ENCODE measurements around the gene GARS1.
A peak's percentile ranks its signal among the peaks of the same experiment; 100 is the strongest.
"Not testable (repeated sequence)": the region's sequence is repeated elsewhere in the genome, so short reads cannot be mapped to it uniquely, and the experiment has no call there.

Gene GARS1, protein sequence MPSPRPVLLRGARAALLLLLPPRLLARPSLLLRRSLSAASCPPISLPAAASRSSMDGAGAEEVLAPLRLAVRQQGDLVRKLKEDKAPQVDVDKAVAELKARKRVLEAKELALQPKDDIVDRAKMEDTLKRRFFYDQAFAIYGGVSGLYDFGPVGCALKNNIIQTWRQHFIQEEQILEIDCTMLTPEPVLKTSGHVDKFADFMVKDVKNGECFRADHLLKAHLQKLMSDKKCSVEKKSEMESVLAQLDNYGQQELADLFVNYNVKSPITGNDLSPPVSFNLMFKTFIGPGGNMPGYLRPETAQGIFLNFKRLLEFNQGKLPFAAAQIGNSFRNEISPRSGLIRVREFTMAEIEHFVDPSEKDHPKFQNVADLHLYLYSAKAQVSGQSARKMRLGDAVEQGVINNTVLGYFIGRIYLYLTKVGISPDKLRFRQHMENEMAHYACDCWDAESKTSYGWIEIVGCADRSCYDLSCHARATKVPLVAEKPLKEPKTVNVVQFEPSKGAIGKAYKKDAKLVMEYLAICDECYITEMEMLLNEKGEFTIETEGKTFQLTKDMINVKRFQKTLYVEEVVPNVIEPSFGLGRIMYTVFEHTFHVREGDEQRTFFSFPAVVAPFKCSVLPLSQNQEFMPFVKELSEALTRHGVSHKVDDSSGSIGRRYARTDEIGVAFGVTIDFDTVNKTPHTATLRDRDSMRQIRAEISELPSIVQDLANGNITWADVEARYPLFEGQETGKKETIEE

DNA sequence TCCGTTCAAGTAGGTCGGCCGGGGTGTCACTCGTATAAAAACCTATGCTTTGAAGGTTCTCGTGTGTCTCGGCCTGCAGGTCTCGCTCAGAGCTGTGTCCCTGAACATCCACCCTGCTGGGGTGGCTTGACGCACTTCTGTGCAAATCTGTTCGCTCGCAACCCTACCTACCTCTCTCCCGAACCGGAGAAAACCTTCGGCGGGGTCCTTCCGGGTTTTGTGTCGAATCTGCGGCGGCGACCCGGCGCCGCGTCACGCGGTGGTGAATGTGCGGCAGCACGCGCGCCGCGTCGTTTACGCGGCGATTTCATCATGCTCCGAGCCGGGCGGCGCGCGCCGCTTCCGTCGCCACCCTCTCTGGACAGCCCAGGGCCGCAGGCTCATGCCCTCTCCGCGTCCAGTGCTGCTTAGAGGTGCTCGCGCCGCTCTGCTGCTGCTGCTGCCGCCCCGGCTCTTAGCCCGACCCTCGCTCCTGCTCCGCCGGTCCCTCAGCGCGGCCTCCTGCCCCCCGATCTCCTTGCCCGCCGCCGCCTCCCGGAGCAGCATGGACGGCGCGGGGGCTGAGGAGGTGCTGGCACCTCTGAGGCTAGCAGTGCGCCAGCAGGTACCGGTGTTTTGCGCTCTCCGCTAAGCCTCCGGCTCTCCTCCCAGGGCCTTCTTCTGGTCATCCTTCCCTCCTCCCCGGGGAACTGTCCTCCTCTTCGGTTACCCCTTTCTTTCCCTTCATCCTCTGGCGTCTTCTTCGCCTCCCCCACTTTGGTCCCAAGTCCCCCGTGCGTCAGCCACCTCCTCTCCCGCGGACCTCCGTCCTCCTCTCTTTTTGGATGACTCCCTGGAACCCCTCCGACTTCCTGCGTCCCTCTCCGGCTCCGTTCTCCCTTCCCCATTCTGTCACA is at the start of gene GARS1:
Gene GARS1 (plus strand): TSS at position 339 of the 896 bp plus-strand sequence. CDS start 44 bp downstream, at position 383.
- DNase-seq (ENCODE audit: low read depth) = peak; percentile 84

DNA sequence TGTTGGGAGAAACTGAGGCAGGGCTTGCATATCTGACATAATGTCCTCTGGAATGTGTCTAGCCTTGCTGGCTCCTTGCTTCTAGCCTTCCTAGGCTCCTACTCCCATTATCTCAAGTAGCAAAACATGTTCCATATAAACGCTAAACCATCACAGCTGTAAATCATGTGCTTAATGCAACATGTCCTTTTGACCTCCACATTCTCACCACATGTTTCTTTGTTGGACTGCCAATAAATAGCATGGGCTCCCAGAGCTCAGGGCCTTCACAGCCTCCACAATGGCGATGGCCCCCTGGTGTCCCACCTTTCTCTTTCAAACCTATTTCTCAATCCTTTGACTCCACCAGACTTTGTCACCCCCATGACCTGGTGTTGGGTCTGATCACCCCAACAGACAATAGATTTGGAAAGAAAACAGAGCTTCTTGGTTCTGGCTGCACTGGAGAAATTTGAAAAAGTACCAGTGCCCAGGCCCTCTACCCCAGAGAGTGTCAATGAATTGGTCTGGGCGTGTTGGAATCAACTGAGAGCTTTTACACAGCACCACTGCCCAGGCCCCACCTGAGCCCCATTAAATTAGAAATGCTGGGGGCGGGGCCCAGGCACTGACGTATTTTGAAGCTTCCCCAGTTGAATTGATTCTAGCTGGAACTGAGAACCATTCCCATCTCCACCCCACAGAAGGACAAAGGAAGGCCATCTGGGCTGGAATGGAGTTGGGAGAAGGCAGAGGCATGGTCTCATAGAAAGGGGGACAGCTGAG is 48.7 kb upstream of the GARS1 start:
- no peak for DNase-seq (ENCODE audit: low read depth)

DNA sequence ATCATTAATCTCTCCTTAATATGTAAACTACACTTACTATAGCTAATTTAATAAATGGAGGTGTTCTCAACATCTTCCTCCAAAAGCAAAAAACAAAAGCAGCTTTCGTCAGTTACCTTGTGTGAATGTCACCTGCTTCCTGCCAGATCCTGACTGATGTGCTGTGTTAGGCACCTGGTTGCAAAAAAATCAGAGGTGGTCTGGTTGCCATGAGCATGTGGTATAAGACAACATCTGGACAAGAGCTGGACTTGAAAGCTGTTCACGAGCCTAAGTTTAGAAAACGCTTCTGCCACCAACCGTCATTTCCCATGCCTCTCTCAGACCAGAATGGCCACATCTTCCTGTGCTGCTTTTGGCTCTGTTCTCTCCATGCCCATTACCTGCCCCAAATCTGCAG is 48.1 kb upstream of the GARS1 start:
- DNase-seq (ENCODE audit: low read depth) = no peak

DNA sequence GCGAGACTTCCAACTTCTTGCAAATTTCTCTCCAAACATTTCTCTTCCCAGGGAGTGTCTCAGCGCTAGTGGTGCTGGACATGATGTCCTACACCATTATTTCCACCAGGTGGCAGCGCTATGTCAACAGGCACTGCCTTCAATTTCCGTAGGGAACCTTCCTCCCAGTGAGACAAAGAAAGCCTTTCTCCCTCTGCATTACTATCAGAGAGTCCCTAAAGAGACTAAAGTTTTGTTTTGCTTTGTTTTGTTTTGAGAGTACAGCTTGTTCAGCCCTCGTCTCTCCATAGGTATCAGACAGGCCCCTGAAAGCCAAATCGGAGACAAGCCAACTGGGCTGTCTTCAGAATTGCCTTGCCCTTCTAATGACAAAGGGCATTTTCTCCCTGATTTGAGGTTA is 45.8 kb upstream of the GARS1 start:
- DNase-seq (ENCODE audit: low read depth) = no peak

DNA sequence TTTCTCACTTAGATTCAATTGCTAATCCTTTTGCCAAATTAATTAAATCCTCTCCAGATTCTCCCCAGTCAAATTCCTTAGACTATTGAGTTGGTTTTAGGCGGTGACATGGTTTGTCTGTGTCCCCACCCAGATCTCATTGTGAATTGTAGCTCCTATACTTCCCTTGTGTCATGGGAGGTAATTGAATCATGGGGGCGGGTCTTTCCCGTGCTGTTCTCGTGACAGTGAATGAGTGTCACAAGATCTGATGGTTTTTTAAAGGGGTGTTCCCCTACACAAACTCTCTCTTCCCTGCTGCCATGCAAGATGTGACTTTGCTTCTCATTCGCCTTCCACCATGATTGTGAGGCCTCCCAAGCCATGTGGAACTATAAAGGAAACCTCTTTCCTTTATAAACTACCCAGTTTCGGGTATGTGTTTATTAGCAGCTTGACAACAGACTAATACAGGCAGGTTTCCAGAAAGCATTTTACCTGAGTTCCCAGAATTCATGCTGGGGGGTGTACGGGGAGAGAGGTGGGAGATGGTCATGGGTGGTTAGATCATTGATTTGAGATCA is 44.7 kb upstream of the GARS1 start:
- no peak for DNase-seq (ENCODE audit: low read depth)

DNA sequence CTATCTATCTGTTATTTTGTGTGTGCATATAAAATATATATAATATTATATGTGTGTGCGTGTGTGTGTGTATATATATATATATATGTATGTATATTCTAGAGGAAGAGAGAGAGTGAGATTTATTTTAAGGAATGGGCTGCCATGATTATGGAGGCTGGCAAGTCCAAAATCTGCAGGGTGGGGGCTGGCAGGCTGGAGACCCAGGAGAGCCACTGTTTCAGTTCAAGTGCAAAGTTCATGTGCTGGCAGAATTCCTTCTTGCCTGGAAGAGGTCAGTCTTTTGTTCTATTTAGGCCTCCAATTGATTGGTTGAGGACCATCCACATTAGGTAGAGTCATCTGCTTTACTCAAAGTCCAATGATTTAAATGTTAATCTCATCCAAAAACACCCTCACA is 42.3 kb upstream of the GARS1 start:
- DNase-seq (ENCODE audit: low read depth) = no peak

DNA sequence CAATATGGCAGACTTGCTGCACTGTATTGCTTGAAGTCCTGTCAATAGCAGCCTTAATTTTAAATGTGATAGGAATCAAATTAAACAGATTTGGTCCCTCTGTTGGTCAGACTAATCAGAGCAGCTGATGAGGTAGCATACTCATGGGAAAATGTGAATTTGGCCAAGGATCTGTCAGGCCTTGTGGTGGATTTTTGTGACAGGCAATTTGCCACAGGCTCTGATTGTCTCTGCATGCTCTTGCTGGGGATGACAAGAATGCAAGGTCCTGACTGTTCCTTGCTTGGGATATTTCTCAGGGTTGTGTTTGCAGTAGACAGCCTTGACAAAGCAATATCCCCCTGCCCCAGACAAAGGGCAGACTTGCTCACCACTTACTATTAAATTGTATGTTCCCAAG is 41.5 kb upstream of the GARS1 start:
- DNase-seq (ENCODE audit: low read depth) = no peak

DNA sequence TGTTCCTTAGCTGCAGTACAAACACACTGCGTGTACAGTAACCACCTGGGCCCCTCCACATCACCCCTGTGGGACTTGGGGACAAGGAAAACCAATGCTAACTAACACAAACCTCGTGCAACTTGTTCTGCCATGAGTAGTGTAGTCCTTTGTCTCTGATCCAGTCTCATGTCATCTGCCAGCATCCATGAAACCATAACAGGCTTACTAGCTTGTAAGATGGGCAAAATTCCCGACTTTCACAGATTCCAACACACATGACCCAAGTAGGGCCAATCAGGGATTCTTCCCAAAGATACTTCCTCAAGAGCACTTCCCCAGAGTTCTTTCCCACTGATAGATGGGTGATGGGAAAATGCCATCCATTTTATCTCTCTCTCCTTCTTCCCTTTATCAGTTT is 41.1 kb upstream of the GARS1 start:
- no peak for DNase-seq (ENCODE audit: low read depth)

DNA sequence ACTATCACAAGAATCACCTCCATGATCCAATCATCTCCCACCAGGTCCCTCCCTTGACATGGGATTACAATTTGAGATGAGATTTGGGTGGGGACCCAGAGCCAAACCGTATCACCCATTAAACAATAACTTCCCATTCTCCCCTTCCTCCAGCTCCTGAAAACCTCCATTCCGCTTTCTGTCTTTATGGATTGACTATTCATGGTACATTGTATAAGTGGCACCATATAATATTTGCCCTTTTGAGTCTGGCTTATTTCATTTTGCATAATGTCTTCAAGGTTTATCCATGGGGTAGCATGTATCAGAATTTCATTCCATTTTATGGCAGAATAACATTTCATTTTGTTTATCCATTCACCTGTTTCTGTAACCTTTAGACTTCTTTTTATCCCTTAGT is 39.2 kb upstream of the GARS1 start:
- no peak for DNase-seq (ENCODE audit: low read depth)

DNA sequence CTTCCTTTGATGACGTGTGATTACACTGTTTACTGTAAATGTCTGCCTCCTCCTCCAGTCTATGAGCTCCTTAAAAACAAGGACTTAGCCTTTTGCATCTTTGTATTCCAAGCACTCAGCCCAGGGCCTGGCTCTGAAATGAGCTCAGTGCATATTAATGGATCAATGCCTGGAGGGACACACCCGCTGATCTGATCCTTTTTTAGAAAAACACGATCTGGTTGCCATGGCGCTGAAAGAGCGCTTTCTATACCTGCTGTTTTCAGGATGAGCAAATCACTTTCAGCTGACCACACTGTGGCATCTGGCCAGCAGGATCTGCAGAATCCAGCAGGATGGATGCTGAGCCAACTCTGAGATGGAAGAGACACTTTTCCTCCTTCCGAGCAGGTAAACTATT is 37.8 kb upstream of the GARS1 start:
- no peak for DNase-seq (ENCODE audit: low read depth)

DNA sequence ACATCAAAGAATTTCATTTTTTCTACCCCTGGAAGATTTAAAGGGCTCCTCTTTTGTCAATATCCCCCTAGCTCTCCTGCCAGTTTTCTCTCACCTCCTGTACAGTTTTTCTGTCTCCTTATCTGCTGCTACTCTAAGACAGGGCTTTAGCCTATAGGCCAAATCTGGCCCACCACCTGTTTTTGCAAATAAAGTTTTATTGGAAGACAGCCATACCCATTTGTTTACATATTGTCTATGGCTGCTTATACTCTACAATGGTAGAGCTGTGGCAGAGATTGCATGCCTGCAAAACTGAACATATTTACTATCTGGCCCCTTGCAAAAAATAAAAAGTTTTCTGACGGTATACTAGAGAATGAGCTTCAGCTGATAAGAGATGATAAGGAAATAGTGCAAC is 37.4 kb upstream of the GARS1 start:
- no peak for DNase-seq (ENCODE audit: low read depth)

DNA sequence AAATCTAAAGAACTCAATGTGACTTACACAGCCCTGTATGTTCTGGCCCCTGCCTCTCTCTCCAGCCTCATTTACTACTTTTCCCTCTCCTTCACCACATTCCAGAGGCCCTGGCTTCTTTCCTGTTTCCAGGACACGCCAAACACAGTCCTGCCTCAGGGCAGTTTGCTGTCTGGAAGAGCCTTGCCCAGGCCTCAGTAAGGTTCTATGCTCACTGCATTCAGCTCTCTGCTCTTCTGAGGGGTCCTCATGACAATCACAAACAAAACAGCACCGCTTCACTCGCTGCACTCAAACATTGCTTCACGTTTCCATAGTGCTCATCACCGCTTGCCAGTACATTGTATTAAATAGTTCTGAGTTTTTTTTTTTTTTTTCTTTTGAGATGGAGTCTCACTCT is 35.1 kb upstream of the GARS1 start:
- DNase-seq (ENCODE audit: low read depth) = no peak

DNA sequence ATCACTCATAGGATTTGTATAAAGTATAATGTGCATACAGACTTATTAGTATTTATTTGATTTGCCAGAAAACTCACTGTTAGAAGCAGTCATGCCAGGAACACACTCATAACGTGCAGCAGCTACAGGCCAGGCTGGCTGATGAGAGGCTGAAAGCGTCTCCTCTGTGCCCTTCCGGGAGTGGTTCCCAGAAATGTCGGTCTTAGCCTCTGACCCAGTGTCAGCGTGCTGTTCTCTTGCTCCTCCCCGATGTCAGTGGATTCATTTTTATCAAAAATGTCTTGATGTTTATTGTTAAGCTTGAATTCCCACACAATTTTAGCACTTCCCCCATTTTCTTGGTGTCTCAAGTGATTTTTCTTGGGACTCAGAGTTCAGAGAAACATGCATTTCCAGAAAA is 33.3 kb upstream of the GARS1 start:
- DNase-seq (ENCODE audit: low read depth) = no peak

DNA sequence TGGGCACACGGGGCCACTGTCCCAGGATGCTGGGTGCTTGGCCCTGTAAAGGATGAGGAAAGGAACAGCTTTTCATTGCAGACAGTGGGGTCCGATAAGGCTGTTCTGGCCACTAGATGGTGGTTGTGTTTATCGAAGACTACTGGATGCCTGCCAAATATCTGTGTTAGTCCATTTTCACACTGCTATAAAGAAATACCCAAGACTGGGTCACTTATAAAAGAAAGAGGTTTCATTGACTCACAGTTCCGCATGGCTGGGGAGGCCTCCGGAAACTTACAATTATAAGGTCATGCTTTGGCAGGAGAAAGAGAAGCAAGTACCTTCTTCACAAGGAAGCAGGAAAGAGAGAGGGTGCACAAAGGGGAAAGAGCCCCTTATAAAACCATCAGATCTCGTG is 32.2 kb upstream of the GARS1 start:
- no peak for DNase-seq (ENCODE audit: low read depth)

DNA sequence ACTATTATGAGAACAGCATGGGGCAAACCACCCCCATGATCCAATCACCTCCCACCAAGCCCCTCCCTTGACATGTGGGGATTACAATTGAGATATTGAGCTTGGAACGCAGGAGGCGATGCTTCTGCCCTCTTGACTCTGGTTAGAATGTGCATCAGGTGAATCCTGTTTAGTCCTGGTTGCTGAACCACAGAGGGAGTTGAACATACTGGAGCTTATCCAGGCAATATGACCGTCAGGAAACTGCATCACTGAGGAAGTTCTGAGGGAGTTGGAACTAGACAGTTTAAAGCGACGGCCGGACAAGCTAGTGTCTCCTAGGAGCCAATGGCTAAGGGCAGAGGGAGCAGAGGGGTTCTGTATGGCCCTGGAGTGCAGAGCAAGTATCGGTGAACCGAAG is 31.8 kb upstream of the GARS1 start:
- DNase-seq (ENCODE audit: low read depth) = no peak

DNA sequence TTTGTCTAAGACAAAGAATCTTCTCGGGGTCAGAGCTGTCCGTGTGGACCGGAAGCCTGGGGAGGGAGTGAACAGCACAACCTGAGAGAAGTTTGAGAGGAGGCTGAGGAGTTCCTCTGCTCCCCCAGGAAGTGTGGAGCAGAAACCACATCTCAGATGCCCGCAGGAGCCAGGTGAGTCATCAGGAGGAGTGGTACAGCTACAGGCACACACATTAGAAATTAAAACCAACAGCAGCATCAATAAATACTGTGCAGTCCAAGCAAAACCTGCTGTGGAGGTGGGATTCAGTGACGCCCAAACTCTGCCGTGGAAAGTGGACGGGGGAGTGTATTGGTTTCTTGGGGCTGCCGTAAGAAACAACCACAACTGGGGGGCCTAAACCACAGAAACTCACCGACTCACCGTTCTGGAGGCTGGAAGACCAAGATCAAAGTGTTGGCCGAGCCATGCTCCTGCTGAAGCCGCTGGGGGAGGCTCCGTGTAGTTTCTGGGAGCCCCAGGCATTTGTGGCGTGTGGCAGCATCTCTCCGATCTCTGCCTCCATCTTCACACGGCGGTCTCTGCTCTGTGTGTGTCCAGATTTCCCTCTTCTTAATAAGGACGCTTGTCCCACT is 31.2 kb upstream of the GARS1 start:
- DNase-seq (ENCODE audit: low read depth) = no peak

DNA sequence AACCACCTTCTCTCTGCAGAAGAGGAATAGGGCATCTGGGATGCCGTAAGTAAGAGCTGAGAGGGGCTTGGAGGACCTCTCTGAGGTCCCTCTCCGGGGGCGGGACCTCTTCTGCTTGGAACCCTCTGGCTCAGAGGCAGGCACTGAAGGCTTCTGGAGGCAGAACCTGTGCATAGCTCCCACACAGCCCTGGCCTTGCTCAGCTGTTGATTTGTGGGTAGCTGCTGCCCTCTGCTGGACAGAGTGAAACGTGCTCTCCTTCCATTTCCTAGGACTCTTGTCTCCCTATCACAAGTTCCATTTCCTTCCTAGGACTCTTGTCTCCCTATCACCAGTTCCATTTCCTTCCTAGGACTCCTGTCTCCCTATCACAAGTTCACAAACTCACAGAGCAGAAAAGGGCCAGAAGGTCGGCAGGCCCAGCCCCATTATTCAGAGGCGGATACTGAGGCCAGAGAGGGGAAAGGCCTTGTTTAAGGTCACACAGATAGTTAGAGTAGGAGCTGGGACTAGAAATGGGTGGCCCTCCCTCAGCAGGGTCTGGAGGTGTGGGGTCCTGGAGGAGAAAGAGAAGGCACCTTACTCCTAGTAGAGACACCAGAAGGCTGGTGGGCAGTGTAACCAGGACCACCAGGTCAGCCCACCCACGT is 30.3 kb upstream of the GARS1 start:
- DNase-seq (ENCODE audit: low read depth) = peak; percentile 63

DNA sequence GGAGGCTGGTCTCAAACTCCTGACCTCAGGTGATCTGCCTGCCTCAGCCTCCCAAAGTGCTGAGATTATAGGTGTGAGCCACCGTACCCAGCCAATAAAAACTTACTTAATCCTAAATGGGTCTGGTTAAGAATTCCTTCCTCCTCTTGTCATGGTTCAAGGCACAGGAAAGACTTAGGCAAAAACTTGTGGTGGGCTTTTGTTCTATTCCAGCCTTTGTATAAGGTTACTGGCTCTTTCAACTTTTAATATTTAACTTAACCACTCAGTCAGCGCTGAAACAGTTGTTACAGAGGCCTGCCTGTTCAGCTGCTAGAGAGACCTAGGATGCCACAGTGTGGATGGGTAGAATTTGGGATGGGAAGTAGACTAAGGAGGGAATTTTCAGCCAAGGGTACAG is 28.1 kb upstream of the GARS1 start:
- DNase-seq (ENCODE audit: low read depth) = no peak

DNA sequence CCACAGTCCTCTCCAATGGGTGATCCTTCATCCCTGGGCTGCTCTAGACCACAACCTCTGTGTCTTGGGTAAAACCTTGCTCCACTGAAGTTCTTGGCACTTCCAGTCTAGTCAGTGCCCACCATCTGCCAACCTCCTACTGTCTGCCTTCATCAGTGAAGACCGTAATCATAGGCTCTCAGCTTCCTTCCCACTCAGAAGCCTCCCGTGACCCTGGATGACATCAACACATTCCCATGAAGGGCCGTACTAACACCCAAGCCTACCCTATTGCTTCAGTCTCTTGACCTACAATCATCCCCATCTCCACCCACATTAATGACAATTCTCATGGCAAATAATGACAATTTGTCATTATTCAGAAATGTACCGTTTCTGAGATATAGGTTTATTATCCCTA is 27.6 kb upstream of the GARS1 start:
- no peak for DNase-seq (ENCODE audit: low read depth)

DNA sequence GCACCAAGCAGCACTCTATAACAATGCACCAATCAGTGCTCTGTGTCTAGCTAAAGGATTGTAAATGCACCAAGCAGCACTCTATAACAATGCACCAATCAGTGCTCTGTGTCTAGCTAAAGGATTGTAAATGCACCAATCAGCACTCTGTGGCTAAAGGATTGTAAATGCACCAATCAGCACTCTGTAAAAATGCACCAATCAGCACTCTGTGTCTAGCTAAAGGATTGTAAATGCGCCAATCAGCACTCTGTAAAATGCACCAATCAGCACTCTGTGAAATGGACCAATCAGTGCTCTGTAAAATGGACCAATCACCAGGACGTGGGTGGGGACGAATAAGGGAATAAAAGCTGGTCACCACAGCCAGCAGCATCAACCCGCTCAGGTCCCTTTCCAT is 24.4 kb upstream of the GARS1 start:
- not testable (repeated sequence) for DNase-seq (ENCODE audit: low read depth)

All from activated gamma-delta T cell treated with anti-CD3 and anti-CD28 coated beads, Interleukin-2, amount 50 U/mL, for 16 hours (primary cell).